OCI-LY1 (cell line): ENCODE results near the gene VLDLR.

Experiments used
- H2AFZ ChIP-seq: fragments of 200-600 bp; sonication (generic), shearing (Covaris generic); 2 replicates; pipeline ENCODE4 v1.6.0; 2014; ENCODE audit warnings: antibody characterized with exemption, mild to moderate bottlenecking, low read length
- H3F3A ChIP-seq: fragments of 200-600 bp; sonication (generic), shearing (Covaris generic); 2 replicates; pipeline ENCODE4 v1.6.0; 2014; ENCODE audit warnings: mild to moderate bottlenecking, antibody characterized with exemption, low read length, moderate library complexity; ENCODE audit not compliant: insufficient read depth
- H3K27ac ChIP-seq: fragments of 200-600 bp; sonication (generic); 2 replicates; pipeline ENCODE4 v1.5.1; 2014; ENCODE audit warnings: low read length, mixed run types, mild to moderate bottlenecking, low read depth; ENCODE audit not compliant: poor library complexity, severe bottlenecking
- H3K27me3 ChIP-seq: fragments of 200-600 bp; sonication (generic); 2 replicates; pipeline ENCODE4 v1.6.0; 2014; ENCODE audit warnings: antibody characterized with exemption, mild to moderate bottlenecking, low read length, moderate library complexity; ENCODE audit not compliant: insufficient read depth
- H3K36me3 ChIP-seq: fragments of 200-600 bp; sonication (generic); 2 replicates; pipeline ENCODE4 v1.6.1; 2014; ENCODE audit warnings: mild to moderate bottlenecking, antibody characterized with exemption, low read length, moderate library complexity, mixed read lengths; ENCODE audit not compliant: insufficient read depth
- H3K4me1 ChIP-seq: fragments of 200-600 bp; sonication (generic); 2 replicates; pipeline ENCODE4 v1.5.1; 2014; ENCODE audit warnings: mild to moderate bottlenecking, low read length, moderate library complexity; ENCODE audit not compliant: insufficient read depth, severe bottlenecking
- H3K4me2 ChIP-seq: fragments of 200-600 bp; sonication (generic), shearing (Covaris generic); 2 replicates; pipeline ENCODE4 v1.6.1; 2014; ENCODE audit warnings: low read length
- H3K4me3 ChIP-seq: fragments of 200-600 bp; sonication (generic); 2 replicates; pipeline ENCODE4 v1.5.1; 2014; ENCODE audit warnings: low read length, low read depth, mild to moderate bottlenecking, mixed read lengths; ENCODE audit not compliant: poor library complexity, severe bottlenecking
- H3K79me2 ChIP-seq: fragments of 200-600 bp; shearing (Covaris generic); 2 replicates; pipeline ENCODE4 v1.6.1; 2016; ENCODE audit warnings: mixed run types, low read length, mixed read lengths; ENCODE audit not compliant: insufficient read depth
- H3K9ac ChIP-seq: fragments of 200-600 bp; sonication (generic), shearing (Covaris generic); 2 replicates; pipeline ENCODE4 v1.6.1; 2014; ENCODE audit warnings: mild to moderate bottlenecking, low read length, mixed read lengths
- H3K9me2 ChIP-seq: fragments of 200-600 bp; sonication (generic), shearing (Covaris generic); 2 replicates; pipeline ENCODE4 v1.6.1; 2014; ENCODE audit warnings: low read depth, mild to moderate bottlenecking, low read length, mixed read lengths
- H3K9me3 ChIP-seq: fragments of 200-600 bp; shearing (Covaris generic); 2 replicates; pipeline ENCODE4 v1.6.1; 2014; ENCODE audit warnings: low read length, mixed read lengths
- H4K20me1 ChIP-seq: fragments of 200-600 bp; sonication (generic), shearing (Covaris generic); 2 replicates; pipeline ENCODE4 v1.6.0; 2016; ENCODE audit warnings: mild to moderate bottlenecking, low read length; ENCODE audit not compliant: insufficient read depth
- CTCF ChIP-seq: fragments of 200-600 bp; sonication (generic), shearing (Covaris generic); IDR thresholded peaks from 2 replicates; pipeline ENCODE4 v1.5.1; 2017; ENCODE audit warnings: mild to moderate bottlenecking, antibody characterized with exemption, low read length, moderate library complexity, mixed read lengths
- EZH2 ChIP-seq: fragments of 200-600 bp; sonication (generic), shearing (Covaris generic); IDR thresholded peaks from 2 replicates; pipeline ENCODE4 v1.8.0; 2017; ENCODE audit warnings: borderline replicate concordance, mixed run types, mild to moderate bottlenecking, antibody characterized with exemption, low read length, moderate library complexity, mixed read lengths

Gene VLDLR

GRCh38 chr9:2611961-2612360, 9.6 kb upstream of the VLDLR start:
- no peaks in the 10 kb centered on the region for H4K20me1 ChIP-seq
- no peaks in the 10 kb centered on the region for H3K9me3 ChIP-seq
- no peaks in the 10 kb centered on the region for H3K79me2 ChIP-seq
- no peak overlapping the region for H3K9ac ChIP-seq
- H3K4me1 ChIP-seq = no peaks in the 10 kb centered on the region
- no peaks in the 10 kb centered on the region for H3F3A ChIP-seq
- no peak overlapping the region for H3K4me3 ChIP-seq
- H3K9me2 ChIP-seq = no peaks in the 10 kb centered on the region
- no peaks in the 10 kb centered on the region for H3K36me3 ChIP-seq
- H2AFZ ChIP-seq = no peak overlapping the region
- TF ChIP-seq CTCF (no peak), EZH2 (no peak)
- H3K4me2 ChIP-seq = no peak overlapping the region
- no peak overlapping the region for H3K27ac ChIP-seq
- H3K27me3 ChIP-seq = no peaks in the 10 kb centered on the region; the same call in 1 of the 2 replicates

GRCh38 chr9:2613730-2614271, 7.8 kb upstream of the VLDLR start:
- H3K9me2 ChIP-seq = no peaks in the 10 kb centered on the region
- H3K9me3 ChIP-seq = no peaks in the 10 kb centered on the region
- H3K79me2 ChIP-seq = no peaks in the 10 kb centered on the region
- H3K27me3 ChIP-seq = no peaks in the 10 kb centered on the region
- TF ChIP-seq EZH2 = no peak
- no peak for TF ChIP-seq CTCF
- H4K20me1 ChIP-seq = no peaks in the 10 kb centered on the region
- H3K4me1 ChIP-seq = no peaks in the 10 kb centered on the region
- no peak overlapping the region for H2AFZ ChIP-seq
- H3K27ac ChIP-seq = no peak overlapping the region
- no peaks in the 10 kb centered on the region for H3K36me3 ChIP-seq
- H3K4me2 ChIP-seq = no peak overlapping the region
- no peak overlapping the region for H3K4me3 ChIP-seq
- H3F3A ChIP-seq = no peaks in the 10 kb centered on the region
- H3K9ac ChIP-seq = no peak overlapping the region

- Histone ChIP-seq H3K4me2 (no peak overlapping the region), H3K79me2 (no peaks in the 10 kb centered on the region), H3K27me3 (no peaks in the 10 kb centered on the region), H2AFZ (no peak overlapping the region), H3K9me3 (no peaks in the 10 kb centered on the region), H3K9me2 (no peaks in the 10 kb centered on the region), H3F3A (no peaks in the 10 kb centered on the region), H3K4me3 (no peak overlapping the region), H3K27ac (no peak overlapping the region), H4K20me1 (no peaks in the 10 kb centered on the region), H3K4me1 (no peaks in the 10 kb centered on the region), H3K36me3 (no peaks in the 10 kb centered on the region), H3K9ac (no peak overlapping the region)
- TF ChIP-seq EZH2 (no peak), CTCF (no peak)
Measured at GRCh38 chr9:2615497-2615896, 6.1 kb upstream of the VLDLR start.
